WTC11 (cell line): ENCODE results near the gene YTHDC2. TPM values are rescaled to one million over a fixed set of nuclear protein-coding genes. Genes with fewer than 3 reads are reported as not detected.

ENCODE experiments used
- ATAC-seq: fragments of 200-7000 bp; cut with Tn5 transposase; 2 replicates; pipeline ENCODE4 v1.10.0; 2021; ENCODE audit warnings: mild to moderate bottlenecking, moderate library complexity
- CTCF ChIA-PET: fragments of 300-600 bp; sonication (Branson Sonifier 250); formaldehyde crosslinking; loops from one replicate; lab custom pipeline; 2021; ENCODE audit warnings: antibody characterized with exemption; lab: Charles Lee
- POLR2A ChIA-PET: fragments of 350-600 bp; sonication (Branson Sonifier 250); formaldehyde crosslinking; loops from one replicate; lab custom pipeline; 2021; ENCODE audit warnings: antibody characterized with exemption; lab: Charles Lee
- DNase-seq: peaks from one replicate; pipeline ENCODE4 v3.0.0; 2021; ENCODE audit warnings: low spot score
- H3K27ac Mint-ChIP-seq: 2 replicates; pipeline ENCODE4 v1.8.0; 2021; ENCODE audit warnings: mixed read lengths
- H3K27me3 Mint-ChIP-seq: 2 replicates; pipeline ENCODE4 v1.8.0; 2021; ENCODE audit warnings: low read depth, mild to moderate bottlenecking, moderate library complexity, mixed read lengths
- H3K36me3 Mint-ChIP-seq: 2 replicates; pipeline ENCODE4 v1.8.0; 2021; ENCODE audit warnings: mixed read lengths
- H3K4me1 Mint-ChIP-seq: 2 replicates; pipeline ENCODE4 v1.8.0; 2022; ENCODE audit warnings: mixed read lengths
- H3K4me3 Mint-ChIP-seq: 2 replicates; pipeline ENCODE4 v1.8.0; 2021; ENCODE audit warnings: mild to moderate bottlenecking, moderate library complexity, mixed read lengths
- H3K9me3 Mint-ChIP-seq: 2 replicates; pipeline ENCODE4 v1.8.0; 2021; ENCODE audit warnings: mixed read lengths
- AFF4 ChIP-seq: sonication (generic); formaldehyde crosslinking; IDR thresholded peaks from 2 replicates; pipeline ENCODE4 v1.8.1; 2023; ENCODE audit warnings: mild to moderate bottlenecking, missing genetic modification reagents, borderline replicate concordance
- AR ChIP-seq: fragments of 250-450 bp; sonication (Bioruptor Pico); IDR thresholded peaks from 2 replicates; pipeline ENCODE4 v1.9.0; 2021; ENCODE audit warnings: mild to moderate bottlenecking
- ATF3 ChIP-seq: sonication (generic); formaldehyde crosslinking; conservative IDR thresholded peaks from 2 replicates; pipeline ENCODE4 v1.8.1; 2022; ENCODE audit warnings: mild to moderate bottlenecking, missing genetic modification reagents
- E2F1 ChIP-seq: sonication (generic); formaldehyde crosslinking; IDR thresholded peaks from 2 replicates; pipeline ENCODE4 v1.8.0; 2022; ENCODE audit warnings: mild to moderate bottlenecking, missing genetic modification reagents
- E2F4 ChIP-seq: sonication (generic); formaldehyde crosslinking; IDR thresholded peaks from 2 replicates; pipeline ENCODE4 v1.8.1; 2022; ENCODE audit warnings: low read depth, mild to moderate bottlenecking, moderate library complexity, missing genetic modification reagents, borderline replicate concordance
- ELF4 ChIP-seq: sonication (generic); formaldehyde crosslinking; IDR thresholded peaks from 2 replicates; pipeline ENCODE4 v1.8.1; 2022; ENCODE audit warnings: low read depth, mild to moderate bottlenecking, moderate library complexity, missing genetic modification reagents
- EMX1 ChIP-seq: fragments of 250-450 bp; sonication (Bioruptor Pico); IDR thresholded peaks from 2 replicates; pipeline ENCODE4 v1.8.0; 2021; ENCODE audit warnings: mild to moderate bottlenecking
- FOXK1 ChIP-seq: sonication (generic); formaldehyde crosslinking; IDR thresholded peaks from 2 replicates; pipeline ENCODE4 v1.8.0; 2022; ENCODE audit warnings: mild to moderate bottlenecking, moderate library complexity, missing genetic modification reagents
- IRF1 ChIP-seq: sonication (generic); formaldehyde crosslinking; IDR thresholded peaks from 2 replicates; pipeline ENCODE4 v1.8.0; 2023; ENCODE audit warnings: missing genetic modification reagents
- NR1H2 ChIP-seq: sonication (generic); formaldehyde crosslinking; IDR thresholded peaks from 2 replicates; pipeline ENCODE4 v1.9.0; 2021; ENCODE audit warnings: mild to moderate bottlenecking, moderate library complexity, missing genetic modification reagents
- PRRX2 ChIP-seq: fragments of 250-450 bp; sonication (Bioruptor Pico); IDR thresholded peaks from 2 replicates; pipeline ENCODE4 v1.8.0; 2021; ENCODE audit warnings: mild to moderate bottlenecking
- SOX15 ChIP-seq: fragments of 250-450 bp; sonication (Bioruptor Pico); IDR thresholded peaks from 2 replicates; pipeline ENCODE4 v1.9.0; 2021; ENCODE audit warnings: mild to moderate bottlenecking
- TCF7 ChIP-seq: sonication (generic); formaldehyde crosslinking; IDR thresholded peaks from 2 replicates; pipeline ENCODE4 v1.8.0; 2022; ENCODE audit warnings: mild to moderate bottlenecking, low read depth, missing genetic modification reagents, moderate library complexity
- USF1 ChIP-seq: sonication (generic); formaldehyde crosslinking; IDR thresholded peaks from 2 replicates; pipeline ENCODE4 v1.8.0; 2022; ENCODE audit warnings: mild to moderate bottlenecking, missing genetic modification reagents
- USF2 ChIP-seq: sonication (generic); formaldehyde crosslinking; IDR thresholded peaks from 2 replicates; pipeline ENCODE4 v1.8.1; 2023; ENCODE audit warnings: mild to moderate bottlenecking, missing genetic modification reagents, moderate library complexity
- ZBTB21 ChIP-seq: sonication (generic); formaldehyde crosslinking; IDR thresholded peaks from 2 replicates; pipeline ENCODE4 v1.8.1; 2023; ENCODE audit warnings: mild to moderate bottlenecking, missing genetic modification reagents, borderline replicate concordance
- ZNF219 ChIP-seq: sonication (generic); formaldehyde crosslinking; IDR thresholded peaks from 2 replicates; pipeline ENCODE4 v1.8.0; 2023; ENCODE audit warnings: missing genetic modification reagents, mild to moderate bottlenecking, borderline replicate concordance
- ZNF532 ChIP-seq: fragments of 250-450 bp; sonication (Bioruptor Pico); IDR thresholded peaks from 2 replicates; pipeline ENCODE4 v1.9.0; 2021; ENCODE audit warnings: mild to moderate bottlenecking, borderline replicate concordance
- total RNA-seq: library from RNA; stranded (reverse); gene quantifications from 3 replicates; pipeline ENCODE4 v1.2.3, GENCODE V29; 2021

YTHDC2 gene
- total RNA-seq, 1 experiment from 2014 or later, result 21.6 TPM

GRCh38 chr5:113524927-113525326 is 11.4 kb downstream of the YTHDC2 start (continued):
- TF ChIP-seq AR (CRISPR knock-in tag) (no peak), NR1H2 (CRISPR knock-in tag) (no peak), FOXK1 (CRISPR knock-in tag) (no peak), ZNF532 (CRISPR knock-in tag) (no peak)

GRCh38 chr5:113526421-113526820 is 12.9 kb downstream of the YTHDC2 start:
- DNase-seq, result no peak
- Mint-ChIP-seq H3K36me3 (peaks cover 22% of the 10 kb centered on the region), H3K4me3 (no peak overlapping the region), H3K9me3 (peaks cover 18% of the 10 kb centered on the region), H3K4me1 (peaks cover 11% of the 10 kb centered on the region), H3K27me3 (no peaks in the 10 kb centered on the region; the same call in 1 of the 2 replicates), H3K27ac (no peak overlapping the region)
- no peak for ATAC-seq
- ChIA-PET POLR2A (no interaction called here), CTCF (interaction anchor here (2.1 kb wide), 1 partner anchor 80 kb away, joined by 6 read pairs; no protein-coding TSS in a partner anchor)
- TF ChIP-seq ATF3 (CRISPR knock-in tag) (no peak), AFF4 (CRISPR knock-in tag) (no peak), TCF7 (CRISPR knock-in tag) (no peak), ELF4 (no peak), IRF1 (CRISPR knock-in tag) (no peak), USF1 (CRISPR knock-in tag) (no peak), USF2 (no peak), ZBTB21 (CRISPR knock-in tag) (no peak), EMX1 (CRISPR knock-in tag) (no peak), SOX15 (CRISPR knock-in tag) (no peak), PRRX2 (no peak), E2F1 (CRISPR knock-in tag) (no peak), E2F4 (CRISPR knock-in tag) (no peak), ZNF219 (CRISPR knock-in tag) (no peak)
